COLO668 (cell line): Measurements from ENCODE around the gene SORCS3.

ENCODE experiments used
- DNase-seq: peaks from one replicate; lab custom pipeline; 2025; ENCODE audit not compliant: unreplicated experiment; lab: John Stamatoyannopoulos, UW

The SORCS3 gene

DNA sequence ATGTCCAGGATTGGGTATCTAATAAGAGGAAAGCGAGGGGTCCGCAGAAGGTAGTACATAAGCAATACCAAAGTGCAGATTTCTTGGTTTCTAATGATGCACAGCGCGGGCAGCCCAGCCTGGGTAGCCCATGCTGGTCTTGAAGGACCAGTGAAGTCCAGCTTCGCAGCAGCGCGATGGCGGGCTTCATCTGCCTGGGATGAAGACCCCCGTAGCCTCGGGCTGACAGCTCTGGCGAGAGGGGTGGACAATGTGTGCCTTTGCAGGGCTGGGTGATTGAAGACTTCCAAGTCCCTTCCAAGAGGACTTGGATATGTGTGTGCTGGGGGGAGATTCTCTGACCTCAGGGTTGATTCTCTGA lies 2.2 kb downstream of the SORCS3 start:
- DNase-seq = no peak

DNA sequence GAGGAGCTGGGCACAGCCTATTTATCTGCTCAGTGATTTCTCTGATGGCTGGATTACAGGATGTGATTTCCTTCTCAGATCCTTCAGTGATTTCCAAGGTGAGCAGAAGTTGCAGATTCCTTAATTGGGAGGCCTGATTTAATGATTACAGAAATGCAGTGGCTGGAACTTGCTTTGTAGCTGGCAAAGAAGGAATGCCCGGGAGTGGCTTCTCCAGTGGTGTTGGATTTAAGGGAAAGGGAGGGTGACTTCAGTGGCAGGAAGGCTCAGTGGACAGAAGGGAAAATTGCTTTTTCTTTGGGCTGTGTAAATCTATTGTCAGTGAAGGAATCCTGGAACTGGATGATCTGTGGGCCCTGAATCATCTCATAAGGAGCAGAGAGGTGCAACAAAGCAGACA lies 5.1 kb downstream of the SORCS3 start:
- no peak for DNase-seq

DNA sequence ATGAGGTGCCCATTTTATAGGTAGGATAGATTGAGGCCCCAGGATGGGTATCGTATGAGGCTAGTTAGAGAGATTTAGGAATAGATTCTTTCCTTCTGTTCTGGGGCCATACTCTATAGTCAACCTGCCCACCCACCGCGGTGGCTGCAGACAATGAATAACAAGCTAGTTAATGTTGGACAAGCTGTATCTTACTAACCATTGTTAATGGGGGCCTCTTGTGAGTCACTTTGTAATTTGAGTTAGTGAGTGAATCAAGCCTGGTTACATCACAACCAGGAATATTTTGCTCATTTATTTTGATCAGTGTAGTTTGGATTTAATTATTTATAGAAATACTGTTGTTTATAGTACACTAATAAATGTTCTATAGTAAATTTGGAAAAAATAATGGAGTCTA lies 7.3 kb downstream of the SORCS3 start:
- DNase-seq = no peak

DNA sequence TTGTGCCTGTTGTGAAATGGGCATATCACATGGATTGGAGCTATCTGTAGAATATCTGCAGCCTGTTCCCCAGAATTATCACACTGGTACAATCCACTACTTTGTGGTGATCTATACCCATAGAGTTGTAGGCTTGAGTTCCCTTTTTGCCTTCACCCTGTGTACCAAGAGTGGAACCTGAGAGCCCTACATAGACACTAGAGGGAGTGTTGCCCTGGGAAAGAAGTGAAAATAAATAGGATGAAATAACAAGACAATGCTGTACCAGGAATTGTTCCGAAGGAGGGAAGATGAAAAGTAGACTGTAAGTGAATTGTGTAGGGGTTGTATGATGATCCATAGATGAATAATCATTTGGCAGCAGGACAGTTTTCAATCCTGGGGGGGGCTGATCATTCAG lies 9.0 kb downstream of the SORCS3 start:
- DNase-seq = no peak

DNA sequence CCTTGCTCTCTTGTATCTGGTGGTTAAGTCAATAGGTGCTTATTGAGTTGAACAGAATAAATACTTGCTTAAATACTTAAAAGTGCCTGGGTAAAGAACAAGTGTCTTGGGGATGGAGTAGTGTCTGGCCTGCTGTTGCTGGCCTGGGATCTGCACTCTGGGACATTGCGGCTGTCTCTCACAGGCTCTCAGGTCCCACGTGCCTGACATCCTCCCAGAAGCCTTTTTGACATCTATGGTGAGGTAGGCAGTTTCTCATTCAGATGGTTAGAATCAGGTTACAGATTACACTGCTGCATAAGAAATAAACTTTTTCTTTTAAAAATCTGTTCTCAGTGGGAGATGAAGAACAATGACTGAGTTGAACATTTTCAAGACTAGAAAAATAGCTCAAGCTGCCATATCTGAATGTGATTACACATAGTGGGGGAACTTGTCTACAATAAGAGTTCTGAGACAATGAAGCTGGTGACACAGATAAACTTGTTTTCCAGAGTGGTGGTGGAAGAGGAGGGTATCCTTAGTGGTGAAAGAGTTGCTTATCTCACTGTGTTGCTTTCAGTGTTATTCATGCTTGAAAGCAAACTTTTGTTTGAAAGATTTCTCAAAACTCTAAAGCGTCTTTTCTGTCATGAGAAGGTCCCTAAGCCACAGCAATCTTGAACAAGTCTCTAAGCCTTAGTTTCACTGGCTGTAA lies 9.7 kb downstream of the SORCS3 start:
- no peak for DNase-seq

DNA sequence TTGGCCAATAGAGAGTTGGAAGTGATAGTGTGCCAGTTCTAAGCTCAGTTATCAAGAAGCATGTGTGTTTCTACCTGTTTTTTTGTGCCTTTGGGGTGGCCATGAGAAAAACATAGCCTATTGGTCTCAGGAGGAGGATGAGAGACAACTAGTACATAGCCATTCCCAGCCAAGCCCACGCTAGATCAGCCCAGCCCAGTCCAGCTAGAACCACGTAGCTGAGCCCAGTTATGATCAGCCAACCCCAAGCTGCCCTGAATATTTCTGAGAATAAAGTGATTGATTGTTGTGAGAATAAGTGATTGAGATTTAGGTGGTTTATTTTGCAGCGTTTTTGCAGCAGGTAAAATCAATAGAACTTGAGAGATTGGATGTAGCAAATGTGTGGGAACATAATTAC lies 15.9 kb downstream of the SORCS3 start:
- DNase-seq = no peak

DNA sequence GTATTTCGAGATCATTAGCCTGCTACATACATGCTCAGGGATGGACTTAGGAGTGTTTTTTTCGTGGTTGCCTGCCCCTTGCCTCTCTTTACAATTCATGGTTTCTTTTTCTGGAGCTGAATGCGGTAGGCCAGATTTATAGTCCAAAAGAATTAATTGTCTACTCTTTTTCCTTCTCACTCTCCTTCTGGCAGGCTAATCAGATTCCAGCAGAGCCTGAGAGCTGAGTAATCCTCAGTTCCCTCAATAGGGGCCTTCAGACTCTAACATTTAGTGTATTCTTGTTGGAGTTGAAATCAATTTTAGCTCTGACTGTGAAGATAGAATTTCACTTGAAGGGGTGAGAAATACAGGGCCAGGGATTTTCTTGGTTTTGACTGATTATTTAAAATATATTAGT lies 16.4 kb downstream of the SORCS3 start:
- DNase-seq = no peak

DNA sequence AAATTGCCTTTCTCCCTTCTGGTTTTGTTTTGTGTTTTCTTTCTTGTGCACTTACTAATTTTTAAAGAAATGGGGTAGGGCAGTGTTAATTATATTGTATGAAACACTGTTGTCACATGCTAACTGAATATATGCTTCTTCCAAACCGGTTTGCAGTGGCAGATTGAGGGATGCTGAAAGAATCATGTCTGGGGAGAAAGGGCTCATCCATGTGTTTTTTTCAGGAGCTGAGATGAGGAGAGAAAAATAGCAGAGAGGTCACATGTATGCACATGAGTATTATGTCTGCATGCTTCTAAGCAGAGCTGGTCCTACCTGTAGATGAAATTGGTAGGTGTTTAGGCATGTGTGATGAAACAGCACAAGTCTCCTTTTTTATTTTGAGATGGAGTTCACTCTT lies 17.0 kb downstream of the SORCS3 start:
- DNase-seq = no peak

DNA sequence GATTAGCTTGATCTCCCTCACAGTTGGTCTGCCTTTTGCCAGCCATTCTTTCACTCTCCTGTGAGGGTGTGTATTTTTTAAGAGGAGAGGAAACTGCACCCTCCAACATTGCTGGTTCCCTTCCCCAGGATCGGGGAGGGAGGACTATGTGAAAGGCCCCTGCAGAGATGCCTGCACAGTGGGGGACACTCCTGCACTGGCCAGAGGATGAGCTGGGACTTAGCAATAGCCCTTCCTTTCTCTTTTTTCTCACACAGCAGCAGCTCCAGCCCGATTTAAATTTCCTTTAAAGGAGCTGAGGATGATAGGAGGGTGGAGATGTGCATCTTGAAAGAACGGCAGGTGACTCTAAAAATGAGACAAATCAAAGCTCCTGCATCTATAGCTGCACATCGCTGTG lies 18.7 kb downstream of the SORCS3 start:
- no peak for DNase-seq

DNA sequence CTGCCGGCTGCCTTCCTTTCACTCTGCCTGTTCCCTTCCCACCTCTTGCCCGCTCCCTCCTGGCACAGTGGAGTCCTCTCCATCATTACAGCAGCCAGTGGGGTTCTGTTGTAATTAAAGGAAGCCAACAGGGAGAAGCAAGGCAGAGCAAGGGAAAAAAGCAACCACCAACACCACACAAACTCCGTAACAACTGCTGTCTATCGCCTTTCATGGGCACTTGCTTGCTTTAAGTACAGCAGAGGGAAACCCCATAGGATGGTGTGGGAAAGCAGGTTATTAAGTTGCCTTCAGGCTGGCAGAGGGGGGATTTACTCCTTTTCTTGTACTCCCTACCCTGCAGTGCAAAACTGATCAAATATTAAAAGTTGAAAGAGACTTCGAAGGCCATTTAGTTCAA lies 22.0 kb downstream of the SORCS3 start:
- DNase-seq = no peak

DNA sequence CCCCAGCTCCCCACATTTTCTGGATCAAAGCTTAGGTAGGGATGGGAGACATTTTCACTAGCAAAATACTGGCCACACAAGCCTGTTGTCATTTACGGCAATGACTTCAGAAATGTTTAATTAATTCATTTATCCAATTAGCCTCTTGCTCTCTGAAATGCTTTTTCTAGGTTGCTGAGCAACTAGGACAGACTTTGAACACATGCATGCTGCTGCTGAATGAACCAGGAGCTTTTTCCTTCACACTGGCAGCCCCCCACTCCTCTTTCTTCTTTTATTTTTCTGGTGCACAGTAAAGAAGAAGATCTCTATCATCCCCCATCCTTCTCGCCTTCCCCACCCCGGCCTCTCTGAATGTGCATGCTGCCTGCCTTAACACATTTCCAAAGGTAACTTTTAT lies 22.5 kb downstream of the SORCS3 start:
- no peak for DNase-seq

DNA sequence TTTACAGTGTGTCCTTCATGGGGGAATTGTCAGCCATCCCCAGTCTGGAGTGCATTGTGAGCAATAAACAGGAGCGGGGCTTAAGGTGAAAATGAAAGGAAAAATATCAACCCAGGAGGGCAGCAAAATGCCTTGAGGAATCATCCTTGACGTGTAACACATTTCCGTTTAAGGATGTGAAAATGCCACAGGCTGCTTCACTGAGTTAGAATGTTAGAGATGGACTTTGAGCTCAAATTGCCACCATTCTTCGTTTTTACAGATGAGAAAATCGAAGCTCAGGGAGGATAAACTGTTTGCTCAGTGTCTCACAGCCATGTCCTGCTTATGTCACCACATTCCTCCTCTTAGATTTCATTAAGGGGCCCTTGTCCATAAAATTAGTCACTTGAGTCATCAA lies 23.1 kb downstream of the SORCS3 start:
- no peak for DNase-seq

DNA sequence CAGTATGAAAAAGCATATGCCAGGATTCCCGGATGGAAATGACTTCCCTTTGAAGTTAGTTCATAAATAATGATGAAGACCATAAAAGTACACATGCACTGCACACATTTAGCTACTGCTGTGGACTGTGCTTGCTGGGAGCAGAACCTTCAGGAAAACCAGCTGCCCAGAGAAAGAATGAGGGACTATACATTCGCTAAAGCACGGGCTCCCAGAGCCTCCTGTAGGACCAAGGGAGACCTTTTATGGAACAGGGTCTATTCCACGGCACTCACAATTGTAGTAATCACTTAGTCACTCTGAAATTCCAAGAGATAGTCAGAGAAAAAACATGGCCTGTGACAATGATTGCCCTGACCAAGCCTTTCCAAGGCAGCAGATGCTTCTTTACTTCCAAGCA lies 24.1 kb downstream of the SORCS3 start:
- no peak for DNase-seq

DNA sequence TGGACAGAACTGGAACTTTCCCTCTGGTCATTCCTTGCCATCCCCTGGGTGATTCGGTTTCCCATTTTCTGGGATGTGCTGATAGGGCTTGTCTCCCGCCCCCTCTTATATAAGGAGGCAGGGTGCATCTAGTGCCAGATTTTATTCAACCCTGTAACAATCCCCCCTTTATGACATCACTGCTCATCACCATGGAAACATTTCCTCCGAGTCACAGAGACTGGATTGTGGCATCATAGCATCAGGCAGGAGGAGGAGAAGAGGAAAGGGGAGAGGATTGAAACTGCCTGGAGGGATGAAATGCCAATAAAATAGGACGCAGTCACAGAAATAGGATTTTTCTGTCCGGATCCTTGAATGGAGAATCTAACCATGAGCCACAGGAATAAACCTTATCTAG lies 25.0 kb downstream of the SORCS3 start:
- DNase-seq = no peak

DNA sequence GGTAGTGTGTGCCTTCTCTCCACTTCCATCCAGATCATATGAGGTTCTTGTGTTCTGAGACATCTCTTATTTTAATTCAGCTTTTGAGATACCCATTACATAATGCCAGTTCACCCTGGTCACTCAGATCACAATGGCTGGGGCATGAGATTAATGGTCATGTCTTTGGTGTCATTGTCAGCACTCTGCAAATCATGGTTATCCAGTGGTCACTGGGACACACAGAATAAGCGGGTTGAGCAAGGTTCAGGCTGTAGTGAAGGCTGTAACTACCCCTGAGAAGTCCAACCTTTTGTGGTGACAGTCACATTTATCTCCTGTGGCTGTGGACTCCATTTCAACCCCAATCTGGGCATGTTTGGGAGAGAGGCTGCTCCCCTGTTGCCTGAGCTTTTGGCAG lies 35.8 kb downstream of the SORCS3 start:
- no peak for DNase-seq

DNA sequence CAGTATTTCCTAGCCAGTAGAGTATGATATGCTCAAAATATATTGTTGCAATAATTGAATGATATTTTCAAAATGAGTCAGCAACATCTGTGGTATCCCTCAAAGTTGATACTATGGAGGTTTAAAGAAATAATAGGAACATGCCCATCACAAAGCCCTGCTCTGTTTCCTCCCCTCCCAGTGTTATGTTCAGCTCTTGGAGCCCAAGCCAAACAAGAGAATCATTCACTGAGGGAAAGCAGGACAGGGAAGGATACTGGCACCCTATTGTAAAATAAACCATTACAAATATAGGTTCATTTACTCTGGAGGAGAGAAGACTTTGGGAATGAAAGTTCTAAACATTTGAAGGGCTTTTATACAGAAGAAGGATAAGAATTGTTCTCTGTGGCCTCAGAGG lies 37.6 kb downstream of the SORCS3 start:
- DNase-seq = no peak

DNA sequence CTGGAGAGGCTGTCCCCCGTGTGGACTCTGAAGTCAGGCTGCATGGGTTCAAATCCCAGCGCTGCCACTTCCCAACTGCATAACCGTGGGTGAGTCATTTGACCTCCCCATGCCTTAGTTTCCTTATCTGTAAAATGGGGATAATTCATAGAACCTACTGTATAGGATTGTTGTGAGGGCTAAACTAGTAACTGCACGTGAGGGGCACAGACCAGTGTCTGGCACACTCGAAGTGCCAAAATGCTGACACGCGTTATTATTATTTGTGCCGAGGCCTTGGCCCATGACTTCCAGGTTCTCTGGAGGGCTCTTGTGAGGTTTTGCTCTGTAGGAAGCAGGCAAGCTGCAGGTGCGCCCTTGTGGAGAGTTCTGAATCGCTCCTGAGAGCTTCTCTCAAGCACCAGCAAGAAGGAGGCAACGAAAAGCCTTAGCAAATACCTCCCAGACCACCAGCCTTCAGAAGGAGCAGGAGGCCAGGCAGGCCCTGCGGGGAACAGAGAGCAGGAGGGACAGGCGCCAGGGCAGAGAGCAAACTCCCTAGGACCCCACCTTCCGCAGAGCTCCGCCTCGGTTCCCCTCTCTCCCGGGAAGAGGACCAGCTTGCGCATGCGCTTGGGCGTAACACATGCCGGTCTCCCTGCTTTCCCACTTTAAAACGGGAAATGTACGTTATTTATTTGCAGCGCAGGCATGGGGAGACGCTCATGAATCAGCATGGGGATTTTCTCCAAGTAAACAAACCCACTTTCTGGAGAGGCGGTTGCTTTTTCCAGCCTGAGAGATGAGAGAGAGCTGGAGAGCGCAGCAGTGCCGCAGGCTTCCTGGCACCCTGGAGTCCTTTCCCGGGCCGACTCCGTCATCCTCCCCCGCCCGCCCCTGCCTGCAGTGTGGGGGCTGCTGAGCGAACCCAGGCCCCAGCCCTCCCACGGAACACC lies 39.6 kb downstream of the SORCS3 start:
- DNase-seq = no peak

DNA sequence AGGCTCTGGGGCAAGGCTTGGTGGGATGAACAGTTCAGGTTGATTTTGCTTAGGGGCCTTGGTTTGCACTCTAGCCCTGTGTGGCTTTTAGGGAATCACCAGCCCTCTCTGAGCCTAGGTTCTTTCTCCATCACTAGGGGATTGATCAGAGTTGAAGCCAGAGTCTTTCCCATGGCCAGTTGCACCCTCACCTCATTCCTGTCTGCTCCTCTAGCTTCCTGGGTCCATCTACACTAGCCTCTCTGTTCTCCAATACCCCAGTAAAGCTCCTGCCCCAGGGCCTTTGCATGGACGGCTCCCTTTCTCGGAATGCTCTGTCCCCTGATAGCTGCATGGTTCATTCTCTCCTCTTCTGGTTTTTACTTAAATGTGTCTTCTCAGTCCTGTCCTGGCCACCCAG lies 40.4 kb downstream of the SORCS3 start:
- no peak for DNase-seq

DNA sequence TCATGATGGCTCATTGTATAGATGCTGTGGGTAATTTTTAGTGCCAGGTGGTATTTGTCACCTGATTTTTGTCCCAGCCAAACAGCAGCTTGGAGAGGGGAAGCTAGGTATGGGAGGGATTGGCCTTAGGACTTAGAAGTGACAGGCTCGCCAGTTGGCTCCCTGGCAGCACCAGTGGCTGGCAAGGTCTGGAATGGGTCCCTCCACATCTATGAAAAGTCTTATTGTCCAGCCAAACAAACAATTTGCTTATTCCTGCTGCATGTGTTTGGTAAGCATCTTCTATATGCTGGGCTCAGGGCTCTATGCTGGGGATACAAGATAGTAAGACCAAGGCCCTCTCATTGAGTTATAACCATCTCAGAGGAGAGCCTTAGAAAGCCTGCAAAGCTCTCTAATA lies 42.5 kb downstream of the SORCS3 start:
- no peak for DNase-seq

DNA sequence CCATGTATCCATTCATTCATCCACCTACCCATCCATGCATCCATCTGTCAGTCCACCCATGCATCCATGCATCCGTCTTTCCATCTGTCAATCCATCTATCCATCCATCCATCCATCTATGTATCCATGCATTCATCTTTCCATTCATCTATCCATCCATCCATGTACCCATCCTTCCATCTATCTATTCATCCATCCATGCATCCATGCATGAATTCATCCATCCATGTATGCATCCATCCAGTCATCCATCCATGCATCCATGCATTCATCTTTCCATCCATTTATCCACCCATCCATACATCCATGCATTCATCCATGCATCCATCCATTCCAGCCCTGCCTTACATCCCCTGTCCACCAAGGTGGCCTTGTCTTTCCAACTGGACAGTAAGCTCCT lies 45.7 kb downstream of the SORCS3 start:
- DNase-seq = no peak

DNA sequence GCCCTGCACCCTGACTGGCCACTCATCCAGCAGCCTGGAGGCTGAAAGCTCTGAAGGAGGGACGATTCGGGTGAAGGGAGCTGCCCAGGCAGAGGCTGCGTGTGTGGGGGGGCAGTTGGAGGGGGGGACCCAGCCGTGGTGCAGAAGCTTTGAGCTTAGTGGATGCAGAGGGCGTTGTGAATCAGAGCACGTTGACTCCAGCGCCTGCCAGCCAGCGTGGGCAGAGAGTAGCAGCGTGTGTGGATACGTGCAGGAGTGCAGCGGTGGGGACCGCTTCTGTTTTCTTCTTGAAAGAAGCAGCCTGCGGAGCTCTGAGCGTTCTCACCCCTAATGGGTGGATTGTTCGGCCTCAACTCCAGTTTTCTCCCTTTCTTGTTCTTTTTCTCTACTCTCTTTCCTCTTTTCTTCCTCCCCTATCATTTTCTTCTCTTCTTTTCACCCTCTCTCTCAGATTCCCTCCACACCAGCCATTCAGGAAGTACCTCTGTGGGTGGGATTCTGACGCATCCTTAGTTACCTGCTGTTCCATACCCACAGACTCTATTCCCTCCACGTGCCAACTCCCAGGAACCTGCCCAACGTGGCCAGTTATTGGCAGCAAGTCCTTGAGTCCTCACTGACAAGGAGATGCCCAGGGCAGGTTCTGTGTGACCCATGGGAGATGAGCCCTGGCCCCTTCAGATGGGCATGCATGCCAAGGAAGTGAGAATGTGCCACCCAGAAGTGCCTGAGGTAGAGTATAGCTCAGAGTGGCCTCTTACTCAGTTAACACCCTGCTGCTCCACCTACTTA lies 47.4 kb downstream of the SORCS3 start:
- DNase-seq = no peak

DNA sequence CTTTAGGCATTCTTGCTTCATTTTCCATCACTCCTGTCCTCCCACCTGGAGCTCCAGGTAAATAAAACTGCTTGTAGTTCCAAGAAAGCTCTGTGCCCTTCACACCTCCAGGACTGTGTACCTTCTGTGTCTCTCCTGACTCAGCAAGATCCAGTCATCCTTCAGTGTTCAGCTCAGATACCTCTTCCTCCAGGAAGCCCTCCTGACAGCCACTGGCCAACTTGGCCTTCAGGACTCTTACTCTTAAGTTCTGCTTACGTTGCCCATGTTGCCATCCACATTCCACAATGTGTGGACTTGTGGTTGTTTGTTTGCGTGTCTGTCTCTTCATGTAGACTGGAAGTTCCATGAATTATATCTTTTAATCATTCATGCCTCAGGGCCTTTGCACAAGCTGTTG lies 48.0 kb downstream of the SORCS3 start:
- no peak for DNase-seq
